ENCODE results near the gene CYCS. TPM values are rescaled to one million over a fixed set of nuclear protein-coding genes. Genes with fewer than 3 reads are reported as not detected.

The CYCS gene
- total and polyA plus RNA-seq, 2 experiments from 2014 or later: 91.3 to 155 TPM

GRCh38 chr7:25139536-25139935, 14.5 kb upstream of the CYCS start:
- TF ChIP-seq EZH2phosphoT487 (IDR thresholded peaks at IDR 0.05; ENCODE audit: low read depth, severe bottlenecking, unreplicated experiment) (no peak), CTCF (IDR thresholded peaks at IDR 0.05; ENCODE audit: poor library complexity) (no peak), EZH2 (IDR thresholded peaks at IDR 0.05; ENCODE audit: borderline replicate concordance) (no peak)
- no peaks in the 10 kb centered on the region for H3K9me2 ChIP-seq (replicated peaks; ENCODE audit: insufficient read depth)
- H4K20me1 ChIP-seq (ENCODE audit: insufficient read depth, poor library complexity, severe bottlenecking): no peaks in the 10 kb centered on the region
- no peak for DNase-seq (ENCODE audit: low spot score)
- H3K9me3 ChIP-seq (ENCODE audit: low read depth): no peaks in the 10 kb centered on the region
- no peaks in the 10 kb centered on the region for H3K36me3 ChIP-seq (replicated peaks; ENCODE audit: insufficient read depth, low read depth)
- 74% methylated on average over 1 of the region's 1 CpG for WGBS (ENCODE audit: low lambda C conversion rate, missing lambda C conversion rate)
- H3K4me3 ChIP-seq: no peak overlapping the region
- no peak overlapping the region for H3K27ac ChIP-seq
- no peak overlapping the region for H2AFZ ChIP-seq
- H3K4me1 ChIP-seq (ENCODE audit: insufficient read depth): peaks cover 7% of the 10 kb centered on the region
- H3K27me3 ChIP-seq: no peaks in the 10 kb centered on the region
- H3K79me2 ChIP-seq: no peaks in the 10 kb centered on the region
- no peak overlapping the region for H3K4me2 ChIP-seq

GRCh38 chr7:25134358-25135010, 9.4 kb upstream of the CYCS start:
- no peaks in the 10 kb centered on the region for H3K9me3 ChIP-seq (ENCODE audit: low read depth)
- TF ChIP-seq CTCF (IDR thresholded peaks at IDR 0.05; ENCODE audit: poor library complexity) (no peak), EZH2 (IDR thresholded peaks at IDR 0.05; ENCODE audit: borderline replicate concordance) (no peak), EZH2phosphoT487 (IDR thresholded peaks at IDR 0.05; ENCODE audit: low read depth, severe bottlenecking, unreplicated experiment) (no peak)
- 59% methylated on average over 1 of the region's 1 CpG for whole genome bisulfite sequencing (ENCODE audit: low lambda C conversion rate, missing lambda C conversion rate)

DNA sequence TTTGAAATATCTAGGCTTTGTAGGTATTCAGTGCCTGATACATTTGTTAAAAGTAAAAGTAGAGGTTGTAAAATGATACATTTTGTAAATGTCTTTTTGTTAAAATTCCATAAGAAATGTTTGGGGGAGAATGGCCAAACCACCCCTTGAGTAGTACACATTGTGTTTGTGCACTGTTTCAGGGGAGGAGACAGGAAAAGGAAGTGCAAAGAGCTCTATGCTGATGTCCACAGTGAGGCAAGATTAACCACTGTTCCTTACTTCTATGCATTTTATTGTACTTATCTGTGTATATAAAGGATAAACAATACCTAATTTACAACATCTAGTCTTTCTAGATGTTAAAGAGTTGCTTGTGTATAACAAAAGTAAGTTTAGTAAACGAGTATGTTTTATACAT, 7.4 kb upstream of the CYCS start:
- H3K9me2 ChIP-seq (replicated peaks; ENCODE audit: insufficient read depth): no peaks in the 10 kb centered on the region
- H3K4me3 ChIP-seq: no peak overlapping the region
- no peak overlapping the region for H2AFZ ChIP-seq
- TF ChIP-seq EZH2 (IDR thresholded peaks at IDR 0.05; ENCODE audit: borderline replicate concordance): no peak
- no peak for TF ChIP-seq EZH2phosphoT487 (IDR thresholded peaks at IDR 0.05; ENCODE audit: low read depth, severe bottlenecking, unreplicated experiment)
- no peak for TF ChIP-seq CTCF (IDR thresholded peaks at IDR 0.05; ENCODE audit: poor library complexity)
- H3K27ac ChIP-seq: no peak overlapping the region
- no peaks in the 10 kb centered on the region for H4K20me1 ChIP-seq (ENCODE audit: insufficient read depth, poor library complexity, severe bottlenecking)
- H3K27me3 ChIP-seq: no peaks in the 10 kb centered on the region
- no peaks in the 10 kb centered on the region for H3K9me3 ChIP-seq (ENCODE audit: low read depth)
- DNase-seq (ENCODE audit: low spot score): no peak
- H3K4me2 ChIP-seq: no peak overlapping the region
- no peaks in the 10 kb centered on the region for H3K79me2 ChIP-seq
- no peaks in the 10 kb centered on the region for H3K36me3 ChIP-seq (replicated peaks; ENCODE audit: insufficient read depth, low read depth)
- peaks cover 8% of the 10 kb centered on the region for H3K4me1 ChIP-seq (ENCODE audit: insufficient read depth)
- 82% methylated on average over 1 of the region's 1 CpG for WGBS (ENCODE audit: low lambda C conversion rate, missing lambda C conversion rate)

More at GRCh38 chr7:25134358-25135010, 9.4 kb upstream of the CYCS start:
- no peak overlapping the region for H2AFZ ChIP-seq
- H3K27ac ChIP-seq: no peak overlapping the region
- no peak for DNase-seq (ENCODE audit: low spot score)
- no peaks in the 10 kb centered on the region for H3K9me2 ChIP-seq (replicated peaks; ENCODE audit: insufficient read depth)
- no peak overlapping the region for H3K4me3 ChIP-seq
- no peaks in the 10 kb centered on the region for H3K36me3 ChIP-seq (replicated peaks; ENCODE audit: insufficient read depth, low read depth)
- H3K27me3 ChIP-seq: no peaks in the 10 kb centered on the region
- H3K4me1 ChIP-seq (ENCODE audit: insufficient read depth): peaks cover 8% of the 10 kb centered on the region
- H4K20me1 ChIP-seq (ENCODE audit: insufficient read depth, poor library complexity, severe bottlenecking): no peaks in the 10 kb centered on the region
- H3K79me2 ChIP-seq: no peaks in the 10 kb centered on the region
- no peak overlapping the region for H3K4me2 ChIP-seq

Data from hepatocyte (in vitro differentiated cells).